SK-N-MC (cell line): Measurements from ENCODE around the gene PIH1D2.

Source experiments
- EZH2 ChIP-seq: fragments of 200-600 bp; sonication (generic); IDR thresholded peaks from one replicate; pipeline ENCODE4 v1.6.1; 2017; ENCODE audit warnings: antibody characterized with exemption
- FOXP2 ChIP-seq: optimal IDR thresholded peaks from 2 replicates; pipeline ENCODE3; 2011; ENCODE audit warnings: mild to moderate bottlenecking, moderate library complexity; ENCODE audit not compliant: insufficient read depth; ENCODE audit errors: extremely low read length, control extremely low read depth
- POLR2AphosphoS5 ChIP-seq: IDR thresholded peaks from 2 replicates; pipeline ENCODE4 v1.6.1; 2012; ENCODE audit warnings: mild to moderate bottlenecking, low read depth, low read length, borderline replicate concordance

GRCh38 chr11:112029460-112029859 lies 44.4 kb downstream of the PIH1D2 start:
- TF ChIP-seq POLR2AphosphoS5 = no peak
- TF ChIP-seq FOXP2 = no peak
- no peak for TF ChIP-seq EZH2
